HL-60/S4 (cell line): ENCODE data around the gene ANO2.

Experiments used
- in situ Hi-C: fragments of 300-500 bp; cut with MboI; formaldehyde crosslinking; loops from 2 replicates; pipeline ENCODE4 v1.14.3; 2022; ENCODE audit warnings: low sequenced_read_pairs

Gene ANO2

GRCh38 chr12:5784462-5785130 lies 160.5 kb downstream of the ANO2 start:
- in situ Hi-C loops: no loop called here

GRCh38 chr12:5783289-5783920 lies 161.7 kb downstream of the ANO2 start:
- in situ Hi-C loops: no loop called here

- in situ Hi-C loops: no loop called here
Measured at GRCh38 chr12:5780536-5780935, 164.5 kb downstream of the ANO2 start.

- in situ Hi-C loops: no loop called here
Measured at GRCh38 chr12:5779401-5779800, 165.7 kb downstream of the ANO2 start.

- in situ Hi-C loops: no loop called here
Measured at GRCh38 chr12:5778821-5779220, 166.2 kb downstream of the ANO2 start.

GRCh38 chr12:5777451-5777850 lies 167.6 kb downstream of the ANO2 start:
- in situ Hi-C loops: no loop called here

GRCh38 chr12:5776091-5776490 lies 169.0 kb downstream of the ANO2 start:
- in situ Hi-C loops: no loop called here

GRCh38 chr12:5773550-5773949 lies 171.5 kb downstream of the ANO2 start:
- in situ Hi-C loops: no loop called here

GRCh38 chr12:5771756-5772155 lies 173.3 kb downstream of the ANO2 start:
- in situ Hi-C loops: no loop called here

GRCh38 chr12:5770727-5771126 lies 174.3 kb downstream of the ANO2 start:
- in situ Hi-C loops: no loop called here

GRCh38 chr12:5768581-5769196 lies 176.4 kb downstream of the ANO2 start:
- in situ Hi-C loops: no loop called here

- in situ Hi-C loops: no loop called here
Measured at GRCh38 chr12:5768171-5768570, 176.9 kb downstream of the ANO2 start.

- in situ Hi-C loops: no loop called here
Measured at GRCh38 chr12:5758347-5758746, 186.7 kb downstream of the ANO2 start.

GRCh38 chr12:5756338-5756842 lies 188.7 kb downstream of the ANO2 start:
- in situ Hi-C loops: no loop called here

GRCh38 chr12:5748027-5748426 lies 197.0 kb downstream of the ANO2 start:
- in situ Hi-C loops: no loop called here

- in situ Hi-C loops: no loop called here
Measured at GRCh38 chr12:5746917-5747316, 198.1 kb downstream of the ANO2 start.

- in situ Hi-C loops: no loop called here
Measured at GRCh38 chr12:5746036-5746908, 198.8 kb downstream of the ANO2 start.

GRCh38 chr12:5745251-5745888 lies 199.7 kb downstream of the ANO2 start:
- in situ Hi-C loops: no loop called here

GRCh38 chr12:5742258-5742657 lies 202.8 kb downstream of the ANO2 start:
- in situ Hi-C loops: no loop called here

GRCh38 chr12:5739917-5740316 lies 205.1 kb downstream of the ANO2 start:
- in situ Hi-C loops: no loop called here

GRCh38 chr12:5737778-5738177 lies 207.3 kb downstream of the ANO2 start:
- in situ Hi-C loops: no loop called here
